ENCODE data around the gene MEX3C. TPM values are rescaled to one million over a fixed set of nuclear protein-coding genes. Genes with fewer than 3 reads are reported as not detected.

Gene MEX3C
- total and polyA plus RNA-seq, 12 donors: 7.0 to 38.9 (median 29.6) TPM

- Histone ChIP-seq H3K27me3 (no peaks in the 10 kb centered on the region), H3K4me1 (replicated peaks in 1 of 2) (peaks cover 0 to 20% of the 10 kb centered on the region in 2 donors), H3K4me3 (no peak overlapping the region), H3K9me3 (replicated peaks in 1 of 3) (no peaks in the 10 kb centered on the region), H3K27ac (no peak overlapping the region), H3K36me3 (replicated peaks in 1 of 2) (no peaks in the 10 kb centered on the region)
- TF ChIP-seq CTCF (IDR thresholded peaks at IDR 0.05) (no peak), POLR2A (IDR thresholded peaks at IDR 0.05) (no peak)
- intact Hi-C loops (cut with DNase I): no loop called here
- DNase-seq: no peak
- 89 to 100% (median 95%) methylated on average over 1 of the region's 1 CpG for WGBS, 4 donors
These were observed 13.4 kb downstream of the MEX3C start for GRCh38 chr18:51184091-51184457.

DNA sequence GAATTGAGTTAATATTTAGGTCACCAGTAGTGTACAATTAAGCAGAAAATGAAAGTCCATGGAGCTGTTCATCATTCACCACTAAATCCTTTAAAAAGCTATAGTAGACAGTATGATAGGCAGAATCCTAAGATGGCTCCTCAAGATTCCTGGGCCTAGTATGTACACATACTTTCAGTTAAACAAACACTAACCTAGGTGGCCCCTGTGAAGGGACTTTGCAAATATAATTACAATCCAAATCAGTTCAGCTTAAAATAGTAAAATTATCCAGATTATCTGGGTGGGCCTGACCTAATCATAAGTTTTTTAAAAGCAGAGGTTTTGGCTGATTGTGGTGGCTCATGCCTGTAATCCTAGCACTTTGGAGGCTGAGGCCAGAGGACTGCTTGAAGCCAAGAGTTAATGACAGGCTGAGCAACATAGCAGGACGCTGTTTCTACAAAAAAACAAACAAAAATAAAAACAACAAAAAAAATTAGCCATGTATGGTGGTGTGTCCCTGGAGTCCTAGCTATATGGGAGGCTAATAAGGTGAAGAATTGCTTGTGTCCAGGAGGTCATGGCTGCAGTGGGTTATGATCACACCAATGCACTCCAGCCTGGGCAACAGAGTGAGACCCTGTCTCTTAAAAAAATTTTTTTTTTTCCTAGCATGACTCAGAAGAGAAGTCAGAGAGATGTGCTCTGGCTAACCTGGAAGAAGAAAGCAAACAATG is 13.9 kb downstream of the MEX3C start:
- no peak for DNase-seq
- no peaks in the 10 kb centered on the region for H3K27me3 ChIP-seq
- WGBS, 4 donors: 82 to 96% (median 94%) methylated on average over 1 of the region's 1 CpG
- intact Hi-C loops (cut with DNase I): no loop called here
- TF ChIP-seq POLR2A (IDR thresholded peaks at IDR 0.05) (no peak), CTCF (IDR thresholded peaks at IDR 0.05) (no peak)
- H3K4me1 ChIP-seq (replicated peaks in 1 of 2): peaks cover 0 to 16% of the 10 kb centered on the region in 2 donors
- H3K9me3 ChIP-seq (replicated peaks in 1 of 3): no peaks in the 10 kb centered on the region
- H3K27ac ChIP-seq: no peak overlapping the region
- no peaks in the 10 kb centered on the region for H3K36me3 ChIP-seq (replicated peaks in 1 of 2)
- H3K4me3 ChIP-seq: no peak overlapping the region

DNA sequence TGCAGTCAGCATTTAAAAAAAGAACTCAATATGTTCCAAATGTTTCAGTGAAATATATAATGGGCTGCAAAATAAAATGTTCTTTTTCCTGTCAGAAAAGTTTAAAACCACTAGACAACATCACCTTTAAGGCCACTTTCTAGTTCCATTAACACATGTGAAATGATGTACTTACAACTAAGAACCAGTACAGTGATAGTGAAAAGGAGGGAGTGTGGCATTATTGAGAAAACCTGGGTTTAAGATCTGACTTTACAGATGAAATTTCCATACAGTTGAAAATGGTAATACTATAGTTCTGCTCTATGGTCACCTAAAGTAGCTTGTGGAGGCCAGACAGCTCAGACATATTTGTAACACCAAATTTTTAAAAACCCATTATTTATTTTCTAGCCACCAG is 14.7 kb downstream of the MEX3C start:
- intact Hi-C loops (cut with DNase I): no loop called here
- no peak for TF ChIP-seq POLR2A (IDR thresholded peaks at IDR 0.05)
- no peak for TF ChIP-seq CTCF (IDR thresholded peaks at IDR 0.05)
- H3K4me1 ChIP-seq (replicated peaks in 1 of 2): peaks cover 0 to 10% of the 10 kb centered on the region in 2 donors
- no peak overlapping the region for H3K27ac ChIP-seq
- no peaks in the 10 kb centered on the region for H3K36me3 ChIP-seq (replicated peaks in 1 of 2)
- no peak for DNase-seq
- no peak overlapping the region for H3K4me3 ChIP-seq
- H3K27me3 ChIP-seq: no peaks in the 10 kb centered on the region
- no peaks in the 10 kb centered on the region for H3K9me3 ChIP-seq (replicated peaks in 1 of 3)

DNA sequence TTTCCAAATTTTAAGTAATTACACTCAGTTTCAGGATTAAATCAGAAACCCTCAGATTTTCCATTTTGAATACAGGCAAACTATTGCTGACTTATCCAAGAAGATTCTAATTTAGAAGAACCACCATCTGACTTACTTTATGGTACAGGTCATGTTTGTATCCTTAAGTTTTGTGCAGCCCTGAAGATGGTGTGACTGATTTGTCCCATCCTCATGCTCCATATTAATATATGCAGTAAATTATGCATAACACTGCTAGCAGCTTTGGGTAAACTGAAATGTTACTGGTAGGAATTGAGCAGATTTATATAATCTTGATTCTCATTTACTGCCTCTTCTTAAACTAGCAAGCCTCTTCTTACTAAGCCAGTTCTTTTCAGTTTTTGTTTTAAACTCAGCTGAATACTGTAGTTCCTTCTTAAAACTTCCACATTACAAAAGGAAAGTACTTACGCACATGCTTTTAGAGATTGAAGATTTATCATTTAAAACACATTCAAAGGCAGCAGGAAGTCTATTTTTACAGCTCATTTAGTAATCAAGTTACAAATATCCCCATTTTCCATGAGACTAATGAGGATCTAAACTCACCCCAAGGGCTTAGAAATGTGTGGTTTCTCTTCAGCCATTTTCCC is 25.7 kb downstream of the MEX3C start:
- no peak for TF ChIP-seq POLR2A (IDR thresholded peaks at IDR 0.05)
- TF ChIP-seq CTCF (IDR thresholded peaks at IDR 0.05): no peak
- intact Hi-C loops (cut with DNase I): no loop called here
- no peak overlapping the region for H3K27ac ChIP-seq
- DNase-seq: no peak
- no peak overlapping the region for H3K4me3 ChIP-seq
- no peaks in the 10 kb centered on the region for H3K4me1 ChIP-seq (replicated peaks in 1 of 2)
- no peaks in the 10 kb centered on the region for H3K9me3 ChIP-seq (replicated peaks in 1 of 3)
- H3K27me3 ChIP-seq: no peaks in the 10 kb centered on the region
- WGBS, 4 donors: 79 to 84% (median 80%) methylated on average over 1 of the region's 1 CpG
- H3K36me3 ChIP-seq (replicated peaks in 1 of 2): peaks cover 0 to 15% of the 10 kb centered on the region in 2 donors

Measured in adrenal gland (tissue), 12 donors.